ENCODE data around the gene HK1. TPM values are rescaled to one million over a fixed set of nuclear protein-coding genes. Genes with fewer than 3 reads are reported as not detected.
"Not testable (repeated sequence)": the region's sequence is repeated elsewhere in the genome, so short reads cannot be mapped to it uniquely, and the experiment has no call there.

The HK1 gene
- total RNA-seq, 2 donors from 2014 or later = 73.3 to 83.3 TPM

DNA sequence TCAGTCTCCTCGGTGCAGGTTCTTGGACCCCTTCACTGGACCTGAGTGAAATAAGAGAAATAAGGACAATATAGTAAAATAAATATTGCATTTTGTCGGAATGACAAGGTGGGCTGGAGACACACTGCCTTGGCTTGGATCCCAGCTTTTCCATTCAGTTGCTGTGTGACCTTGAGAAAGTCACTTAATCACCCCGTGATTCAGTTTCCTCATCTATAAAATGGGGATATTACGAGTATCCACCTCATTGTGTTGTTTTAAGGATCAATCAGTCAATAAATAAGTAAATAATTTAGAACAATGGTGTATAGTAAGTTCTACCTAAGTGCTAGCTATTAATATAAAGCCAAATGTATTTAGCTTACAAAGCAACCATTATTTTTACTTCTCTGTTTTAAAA lies 29.1 kb downstream of the HK1 start:
- Histone ChIP-seq H3K4me1 (no peaks in the 10 kb centered on the region), H3K9me3 (no peaks in the 10 kb centered on the region), H3K36me3 (no peaks in the 10 kb centered on the region), H3K4me3 (no peak overlapping the region), H3K27ac (no peak overlapping the region), H3K27me3 (no peaks in the 10 kb centered on the region), H3K9ac (ENCODE audit: low read depth in 2 of 2, low read length in 2 of 2) (no peak overlapping the region)
- TF ChIP-seq, protein P1, sequence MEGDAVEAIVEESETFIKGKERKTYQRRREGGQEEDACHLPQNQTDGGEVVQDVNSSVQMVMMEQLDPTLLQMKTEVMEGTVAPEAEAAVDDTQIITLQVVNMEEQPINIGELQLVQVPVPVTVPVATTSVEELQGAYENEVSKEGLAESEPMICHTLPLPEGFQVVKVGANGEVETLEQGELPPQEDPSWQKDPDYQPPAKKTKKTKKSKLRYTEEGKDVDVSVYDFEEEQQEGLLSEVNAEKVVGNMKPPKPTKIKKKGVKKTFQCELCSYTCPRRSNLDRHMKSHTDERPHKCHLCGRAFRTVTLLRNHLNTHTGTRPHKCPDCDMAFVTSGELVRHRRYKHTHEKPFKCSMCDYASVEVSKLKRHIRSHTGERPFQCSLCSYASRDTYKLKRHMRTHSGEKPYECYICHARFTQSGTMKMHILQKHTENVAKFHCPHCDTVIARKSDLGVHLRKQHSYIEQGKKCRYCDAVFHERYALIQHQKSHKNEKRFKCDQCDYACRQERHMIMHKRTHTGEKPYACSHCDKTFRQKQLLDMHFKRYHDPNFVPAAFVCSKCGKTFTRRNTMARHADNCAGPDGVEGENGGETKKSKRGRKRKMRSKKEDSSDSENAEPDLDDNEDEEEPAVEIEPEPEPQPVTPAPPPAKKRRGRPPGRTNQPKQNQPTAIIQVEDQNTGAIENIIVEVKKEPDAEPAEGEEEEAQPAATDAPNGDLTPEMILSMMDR (IDR thresholded peaks at IDR 0.05) = no peak
- no peak for DNase-seq
- intact Hi-C loops (cut with DNase I) = no loop called here

DNA sequence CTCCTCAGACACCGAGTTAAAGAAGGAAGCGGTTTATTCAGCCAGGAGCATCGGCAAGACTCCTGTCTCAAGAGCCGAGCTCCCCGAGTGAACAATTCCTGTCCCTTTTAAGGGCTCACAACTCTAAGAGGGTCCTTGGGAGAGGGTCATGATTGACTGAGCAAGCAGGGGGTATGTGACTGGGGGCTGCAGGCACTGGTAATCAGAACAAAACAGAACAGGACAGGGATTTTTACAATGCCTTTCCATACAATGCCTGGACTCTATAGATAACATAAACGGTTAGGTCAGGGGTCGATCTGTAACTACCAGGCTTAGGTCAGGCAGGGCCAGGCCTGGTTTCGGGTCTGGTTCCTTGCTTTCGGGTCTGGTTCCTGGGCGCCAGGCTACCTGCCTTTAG lies 30.0 kb downstream of the HK1 start:
- DNase-seq; H3K4me1 ChIP-seq; H3K9ac ChIP-seq (ENCODE audit: low read depth in 2 of 2, low read length in 2 of 2); intact Hi-C loops (cut with DNase I); H3K27ac ChIP-seq; H3K9me3 ChIP-seq; H3K4me3 ChIP-seq; H3K36me3 ChIP-seq; H3K27me3 ChIP-seq: not testable (repeated sequence)

GRCh38 chr10:69311309-69311708 lies 33.0 kb downstream of the HK1 start:
- no peaks in the 10 kb centered on the region for H3K27me3 ChIP-seq
- TF ChIP-seq, protein P1 (IDR thresholded peaks at IDR 0.05) = no peak
- no peak overlapping the region for H3K9ac ChIP-seq (ENCODE audit: low read depth in 2 of 2, low read length in 2 of 2)
- intact Hi-C loops (cut with DNase I) = loop anchor here (10.0 kb wide), 2 partner anchors 73 to 77 kb away; no protein-coding TSS in a partner anchor
- DNase-seq = no peak
- H3K4me3 ChIP-seq = no peak overlapping the region
- H3K36me3 ChIP-seq = no peaks in the 10 kb centered on the region
- no peak overlapping the region for H3K27ac ChIP-seq
- no peaks in the 10 kb centered on the region for H3K4me1 ChIP-seq
- H3K9me3 ChIP-seq = no peaks in the 10 kb centered on the region

DNA sequence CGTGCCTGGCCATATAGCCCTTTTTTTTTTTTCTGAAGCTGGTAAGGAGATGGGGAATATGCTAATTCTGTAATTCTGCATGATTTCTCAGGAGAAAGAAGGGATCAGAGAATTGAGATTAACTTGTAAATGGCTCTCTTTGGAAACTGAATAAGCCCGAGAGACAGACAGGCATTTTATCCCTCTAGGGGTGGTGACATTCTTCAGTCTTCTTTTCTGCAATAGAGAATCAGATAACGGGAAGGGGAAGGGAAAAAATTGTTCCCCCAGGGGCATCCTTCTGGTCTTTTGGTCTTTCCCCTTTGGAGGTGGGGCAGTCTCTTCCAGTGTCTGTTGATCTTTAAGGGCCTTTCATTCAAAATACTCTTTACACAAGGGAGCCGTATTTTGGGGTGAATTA lies 34.2 kb downstream of the HK1 start:
- no peak overlapping the region for H3K9ac ChIP-seq (ENCODE audit: low read depth in 2 of 2, low read length in 2 of 2)
- DNase-seq = no peak
- H3K27ac ChIP-seq = no peak overlapping the region
- H3K9me3 ChIP-seq = no peaks in the 10 kb centered on the region
- H3K4me3 ChIP-seq = no peak overlapping the region
- no peaks in the 10 kb centered on the region for H3K27me3 ChIP-seq
- H3K36me3 ChIP-seq = no peaks in the 10 kb centered on the region
- TF ChIP-seq, protein P1 (IDR thresholded peaks at IDR 0.05) = no peak
- no peaks in the 10 kb centered on the region for H3K4me1 ChIP-seq
- intact Hi-C loops (cut with DNase I) = loop anchor here (10.0 kb wide), 2 partner anchors 72 to 78 kb away; no protein-coding TSS in a partner anchor

DNA sequence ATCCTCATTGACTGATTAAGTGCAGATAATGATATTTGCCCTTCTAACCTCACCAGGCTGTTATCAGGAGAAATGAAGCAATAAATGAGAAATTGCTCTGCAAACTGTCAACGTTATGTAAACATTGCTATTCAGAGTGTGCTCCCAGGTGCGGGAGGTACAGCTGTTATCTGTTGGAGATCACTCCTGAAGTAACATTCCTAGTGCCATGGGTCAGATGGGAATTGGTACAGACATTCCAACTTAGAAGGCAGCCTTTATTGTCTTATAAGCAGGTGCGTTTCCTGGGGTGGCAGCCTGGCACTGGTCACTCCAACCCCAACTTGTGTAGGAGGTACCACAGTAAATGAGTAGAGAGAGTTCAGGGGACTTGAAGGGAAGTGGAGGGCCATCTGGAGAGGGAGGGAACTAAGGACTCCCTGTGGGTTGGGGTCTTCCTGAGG lies 36.8 kb downstream of the HK1 start:
- intact Hi-C loops (cut with DNase I) = loop anchor here (10.0 kb wide), 2 partner anchors 70 to 80 kb away; no protein-coding TSS in a partner anchor
- TF ChIP-seq, protein P1 (IDR thresholded peaks at IDR 0.05) = no peak
- H3K9me3 ChIP-seq = no peaks in the 10 kb centered on the region
- peaks cover 6% of the 10 kb centered on the region for H3K4me1 ChIP-seq
- H3K9ac ChIP-seq (ENCODE audit: low read depth in 2 of 2, low read length in 2 of 2) = no peak overlapping the region
- H3K4me3 ChIP-seq = no peak overlapping the region
- no peak for DNase-seq
- no peaks in the 10 kb centered on the region for H3K36me3 ChIP-seq
- H3K27ac ChIP-seq = no peak overlapping the region
- no peaks in the 10 kb centered on the region for H3K27me3 ChIP-seq

DNA sequence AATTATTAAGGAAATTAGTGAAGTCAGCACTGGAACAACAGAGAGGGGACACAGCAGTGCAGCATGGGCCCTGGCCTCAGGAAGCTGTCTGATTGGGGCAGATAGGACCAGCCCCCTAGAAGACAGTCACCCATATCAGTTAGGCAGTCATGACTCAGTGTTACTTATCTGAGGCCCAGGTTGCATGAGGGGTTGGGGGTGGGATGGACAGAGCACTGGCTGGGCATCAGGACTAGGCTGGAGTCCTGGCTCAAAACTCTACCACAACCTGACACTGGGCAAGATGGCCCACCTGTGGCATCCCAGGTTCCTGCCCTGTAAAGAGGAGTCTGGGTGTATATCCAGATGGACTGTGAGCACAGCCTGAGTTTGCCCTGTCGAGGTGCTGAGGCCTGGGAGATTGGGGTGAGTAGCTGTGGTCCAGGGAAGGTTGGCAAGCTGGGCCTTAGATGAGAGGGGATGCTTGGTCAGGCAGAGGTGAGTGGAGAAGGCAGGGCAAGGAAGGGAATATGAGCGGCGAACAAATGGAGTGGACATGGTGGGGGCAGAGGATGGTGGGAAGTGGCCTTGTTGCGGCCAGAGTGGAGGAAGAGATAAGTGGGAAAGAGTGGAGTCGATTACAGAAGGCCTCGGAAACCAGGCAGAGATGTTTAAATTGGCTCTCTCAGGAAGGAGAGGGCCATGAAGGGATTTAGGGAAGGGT lies 37.5 kb downstream of the HK1 start:
- no peak for DNase-seq
- Histone ChIP-seq H3K9me3 (no peaks in the 10 kb centered on the region), H3K9ac (ENCODE audit: low read depth in 2 of 2, low read length in 2 of 2) (no peak overlapping the region), H3K27ac (no peak overlapping the region), H3K4me3 (no peak overlapping the region), H3K36me3 (no peaks in the 10 kb centered on the region), H3K27me3 (no peaks in the 10 kb centered on the region), H3K4me1 (peaks cover 12% of the 10 kb centered on the region)
- TF ChIP-seq, protein P1 (IDR thresholded peaks at IDR 0.05) = no peak
- intact Hi-C loops (cut with DNase I) = loop anchor here (10.0 kb wide), 2 partner anchors 69 to 81 kb away; no protein-coding TSS in a partner anchor
